ENCODE results near the gene DPP6.

DNA sequence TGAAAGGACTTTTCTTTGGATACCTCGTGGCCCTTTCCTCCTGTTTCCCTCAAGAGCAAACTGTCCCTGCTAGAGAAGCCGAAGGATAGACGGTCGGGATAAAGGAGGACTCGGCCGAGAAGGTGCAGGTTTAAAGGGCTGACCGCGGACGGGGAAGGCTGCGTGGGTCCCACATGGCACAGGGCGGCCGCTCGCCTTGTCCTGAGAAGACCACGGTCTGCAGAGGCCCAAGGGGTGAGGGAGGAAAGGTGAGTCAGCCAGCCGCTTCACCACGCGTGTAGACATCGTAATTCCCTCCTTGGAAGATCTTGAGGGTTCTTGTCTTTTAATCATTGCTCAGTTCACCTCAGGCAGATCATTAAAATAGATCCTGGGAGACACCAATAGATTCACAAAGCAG is 253.8 kb downstream of the DPP6 start:
- TF ChIP-seq POLR2A (IDR thresholded peaks at IDR 0.05) (no peak), CTCF (IDR thresholded peaks at IDR 0.05 in 8 of 11, conservative IDR thresholded peaks at IDR 0.05 in 3 of 11) (no peak)
